Suprapubic skin (tissue), 4 donors: ENCODE results near the gene TMEM50B.

ENCODE experiments used
- EP300 ChIP-seq: sonication (generic); formaldehyde crosslinking; IDR thresholded peaks from one replicate; pipeline ENCODE4 v1.6.1; 2017; ENCODE audit warnings: antibody characterized with exemption
- POLR2A ChIP-seq, 2 donors: fragments of 450-650 bp; IDR thresholded peaks; one replicate each; pipeline ENCODE4 v1.6.1; 2017; ENCODE audit warnings: antibody characterized with exemption in 2 of 2, mild to moderate bottlenecking in 2 of 2, moderate library complexity in 2 of 2
- POLR2AphosphoS5 ChIP-seq, 3 donors: sonication (generic); formaldehyde crosslinking; IDR thresholded peaks; one replicate each; pipeline ENCODE4 v1.6.1; 2017; ENCODE audit warnings: antibody characterized with exemption in 3 of 3
- TF ChIP-seq, protein P1 (sequence below), 2 donors: fragments of 200-600 bp in 1 of 2; fragments of 450-650 bp in 1 of 2; sonication (generic) in 1 of 2; IDR thresholded peaks; one replicate each; pipeline ENCODE4 v1.5.1; 2016 to 2019; ENCODE audit warnings: antibody characterized with exemption in 2 of 2, mild to moderate bottlenecking in 1 of 2, moderate library complexity in 1 of 2

DNA sequence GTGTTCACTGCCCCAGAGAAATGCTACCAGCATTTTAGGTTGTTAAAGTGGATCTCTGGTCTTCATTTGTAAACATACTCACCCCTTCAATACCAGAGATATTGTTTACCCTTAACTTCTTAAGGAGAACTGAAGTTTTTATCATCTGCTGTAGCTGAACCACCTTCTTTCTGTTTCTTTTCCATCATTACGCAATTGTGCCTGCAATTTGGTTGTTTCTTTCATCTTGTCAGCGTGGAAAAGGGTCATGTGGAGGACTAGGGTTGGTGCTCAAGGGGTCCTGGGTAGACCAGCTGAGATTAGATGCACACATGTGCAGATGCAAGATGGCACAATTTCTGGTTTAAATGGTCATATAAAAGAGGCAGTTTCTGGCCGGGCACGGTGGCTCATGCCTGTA is 39.1 kb upstream of the TMEM50B start:
- TF ChIP-seq, protein P1, sequence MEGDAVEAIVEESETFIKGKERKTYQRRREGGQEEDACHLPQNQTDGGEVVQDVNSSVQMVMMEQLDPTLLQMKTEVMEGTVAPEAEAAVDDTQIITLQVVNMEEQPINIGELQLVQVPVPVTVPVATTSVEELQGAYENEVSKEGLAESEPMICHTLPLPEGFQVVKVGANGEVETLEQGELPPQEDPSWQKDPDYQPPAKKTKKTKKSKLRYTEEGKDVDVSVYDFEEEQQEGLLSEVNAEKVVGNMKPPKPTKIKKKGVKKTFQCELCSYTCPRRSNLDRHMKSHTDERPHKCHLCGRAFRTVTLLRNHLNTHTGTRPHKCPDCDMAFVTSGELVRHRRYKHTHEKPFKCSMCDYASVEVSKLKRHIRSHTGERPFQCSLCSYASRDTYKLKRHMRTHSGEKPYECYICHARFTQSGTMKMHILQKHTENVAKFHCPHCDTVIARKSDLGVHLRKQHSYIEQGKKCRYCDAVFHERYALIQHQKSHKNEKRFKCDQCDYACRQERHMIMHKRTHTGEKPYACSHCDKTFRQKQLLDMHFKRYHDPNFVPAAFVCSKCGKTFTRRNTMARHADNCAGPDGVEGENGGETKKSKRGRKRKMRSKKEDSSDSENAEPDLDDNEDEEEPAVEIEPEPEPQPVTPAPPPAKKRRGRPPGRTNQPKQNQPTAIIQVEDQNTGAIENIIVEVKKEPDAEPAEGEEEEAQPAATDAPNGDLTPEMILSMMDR (IDR thresholded peaks at IDR 0.05), result no peak
- TF ChIP-seq POLR2A (IDR thresholded peaks at IDR 0.05) (no peak), POLR2AphosphoS5 (IDR thresholded peaks at IDR 0.05) (no peak), EP300 (no peak)
